MM.1S (cell line): ENCODE data around the gene CD6.

Experiments
- DNase-seq: peaks from one replicate; pipeline ENCODE4 v3.0.0-alpha.2; 2015
- H2AFZ ChIP-seq: fragments of 300-600 bp; sonication (generic); 2 replicates; pipeline ENCODE4 v1.6.0; 2016; ENCODE audit warnings: antibody characterized with exemption, low read length
- H3F3A ChIP-seq: fragments of 300-600 bp; sonication (generic); 2 replicates; pipeline ENCODE4 v1.6.1; 2016; ENCODE audit warnings: mild to moderate bottlenecking, antibody characterized with exemption, low read length, moderate library complexity, mixed read lengths; ENCODE audit not compliant: insufficient read depth
- H3K27ac ChIP-seq: fragments of 300-600 bp; sonication (generic); 2 replicates; pipeline ENCODE4 v1.5.1; 2016; ENCODE audit warnings: mild to moderate bottlenecking, low read length
- H3K27me3 ChIP-seq: fragments of 300-600 bp; sonication (generic); replicated peaks from 2 replicates; pipeline ENCODE4 v1.6.0; 2016; ENCODE audit warnings: low read length; ENCODE audit not compliant: insufficient read depth
- H3K36me3 ChIP-seq: fragments of 300-600 bp; sonication (generic); replicated peaks from 2 replicates; pipeline ENCODE4 v1.6.1; 2016; ENCODE audit warnings: mild to moderate bottlenecking, low read length, mixed read lengths; ENCODE audit not compliant: insufficient read depth
- H3K4me1 ChIP-seq: fragments of 300-600 bp; sonication (generic); 2 replicates; pipeline ENCODE4 v1.6.1; 2016; ENCODE audit warnings: low read length, mixed read lengths
- H3K4me2 ChIP-seq: fragments of 300-600 bp; sonication (generic); 2 replicates; pipeline ENCODE4 v1.6.0; 2016; ENCODE audit warnings: low read depth, low read length
- H3K4me3 ChIP-seq: fragments of 300-600 bp; sonication (generic); 2 replicates; pipeline ENCODE4 v1.5.1; 2016; ENCODE audit warnings: low read length, mixed read lengths
- H3K79me2 ChIP-seq: fragments of 300-600 bp; sonication (generic); 2 replicates; pipeline ENCODE4 v1.6.1; 2016; ENCODE audit warnings: mixed run types, low read length, mixed read lengths
- H3K9ac ChIP-seq: fragments of 300-600 bp; sonication (generic); 2 replicates; pipeline ENCODE4 v1.6.1; 2016; ENCODE audit warnings: low read length, mixed read lengths
- H3K9me2 ChIP-seq: fragments of 300-600 bp; sonication (generic); replicated peaks from 2 replicates; pipeline ENCODE4 v1.6.1; 2016; ENCODE audit warnings: mild to moderate bottlenecking, low read length, mixed read lengths; ENCODE audit not compliant: insufficient read depth
- H3K9me3 ChIP-seq: fragments of 300-600 bp; sonication (generic); replicated peaks from 2 replicates; pipeline ENCODE4 v1.6.1; 2016; ENCODE audit warnings: mild to moderate bottlenecking, low read length, mixed read lengths; ENCODE audit not compliant: insufficient read depth
- H4K20me1 ChIP-seq: fragments of 300-600 bp; sonication (generic); 2 replicates; pipeline ENCODE4 v1.6.1; 2016; ENCODE audit warnings: mild to moderate bottlenecking, low read length, moderate library complexity, mixed read lengths; ENCODE audit not compliant: insufficient read depth
- CTCF ChIP-seq: fragments of 300-600 bp; sonication (generic); IDR thresholded peaks from 2 replicates; pipeline ENCODE4 v1.5.1; 2016; ENCODE audit warnings: antibody characterized with exemption, low read length, mixed read lengths
- EZH2 ChIP-seq: fragments of 300-600 bp; sonication (generic); optimal IDR thresholded peaks from 2 replicates; pipeline ENCODE3; 2017; ENCODE audit warnings: low read depth, mild to moderate bottlenecking, antibody characterized with exemption, low read length, mixed read lengths
- EZH2phosphoT487 ChIP-seq: fragments of 300-600 bp; sonication (generic); IDR thresholded peaks from 2 replicates; pipeline ENCODE4 v1.6.1; 2018; ENCODE audit warnings: antibody characterized with exemption, low read length

CD6 gene

GRCh38 chr11:61065955-61066638 lies 94.6 kb downstream of the CD6 start:
- Histone ChIP-seq H3K9me3 (no peaks in the 10 kb centered on the region), H3K79me2 (no peaks in the 10 kb centered on the region), H3F3A (peaks cover 14% of the 10 kb centered on the region), H3K4me2 (no peak overlapping the region), H3K27me3 (no peaks in the 10 kb centered on the region), H3K4me3 (no peak overlapping the region), H3K9ac (no peak overlapping the region), H3K36me3 (no peaks in the 10 kb centered on the region), H3K9me2 (no peaks in the 10 kb centered on the region), H3K4me1 (peaks cover 11% of the 10 kb centered on the region), H3K27ac (no peak overlapping the region), H4K20me1 (no peaks in the 10 kb centered on the region), H2AFZ (no peak overlapping the region)
- DNase-seq: no peak
- TF ChIP-seq CTCF (no peak), EZH2 (no peak), EZH2phosphoT487 (no peak)

- no peak overlapping the region for H2AFZ ChIP-seq
- no peaks in the 10 kb centered on the region for H3K9me3 ChIP-seq
- no peaks in the 10 kb centered on the region for H3K79me2 ChIP-seq
- H3K9ac ChIP-seq: no peak overlapping the region
- H3F3A ChIP-seq: peaks cover 10% of the 10 kb centered on the region
- H3K27me3 ChIP-seq: no peaks in the 10 kb centered on the region
- no peaks in the 10 kb centered on the region for H3K36me3 ChIP-seq
- H3K4me2 ChIP-seq: no peak overlapping the region
- no peak overlapping the region for H3K27ac ChIP-seq
- no peaks in the 10 kb centered on the region for H4K20me1 ChIP-seq
- DNase-seq: no peak
- H3K4me3 ChIP-seq: no peak overlapping the region
- no peaks in the 10 kb centered on the region for H3K9me2 ChIP-seq
- peaks cover 7% of the 10 kb centered on the region for H3K4me1 ChIP-seq
- no peak for TF ChIP-seq CTCF
- TF ChIP-seq EZH2phosphoT487: no peak
- no peak for TF ChIP-seq EZH2
Observed at GRCh38 chr11:61066645-61067044, 95.2 kb downstream of the CD6 start.

GRCh38 chr11:61067782-61068446 lies 96.4 kb downstream of the CD6 start:
- no peak for DNase-seq
- H3K4me3 ChIP-seq: no peak overlapping the region
- H3K4me1 ChIP-seq: no peaks in the 10 kb centered on the region
- H3K79me2 ChIP-seq: no peaks in the 10 kb centered on the region
- H3K9me3 ChIP-seq: no peaks in the 10 kb centered on the region
- no peaks in the 10 kb centered on the region for H3K9me2 ChIP-seq
- no peak overlapping the region for H3K27ac ChIP-seq
- H3K36me3 ChIP-seq: no peaks in the 10 kb centered on the region
- H2AFZ ChIP-seq: no peak overlapping the region
- H3K9ac ChIP-seq: no peak overlapping the region
- no peak overlapping the region for H3K4me2 ChIP-seq
- H4K20me1 ChIP-seq: no peaks in the 10 kb centered on the region
- TF ChIP-seq EZH2 (no peak), EZH2phosphoT487 (no peak), CTCF (no peak)
- H3K27me3 ChIP-seq: no peaks in the 10 kb centered on the region
- no peaks in the 10 kb centered on the region for H3F3A ChIP-seq
